Upper lobe of left lung (tissue), 4 donors: ENCODE results near the gene EIF5A2.

Experiments used
- POLR2A ChIP-seq, 4 donors: fragments of 450-650 bp; IDR thresholded peaks; one replicate each; pipeline ENCODE4 v1.5.1; 2016 to 2017; ENCODE audit warnings: antibody characterized with exemption in 4 of 4, mild to moderate bottlenecking in 2 of 4
- POLR2AphosphoS5 ChIP-seq, 2 donors: sonication (generic); formaldehyde crosslinking; IDR thresholded peaks; one replicate each; pipeline ENCODE4 v1.5.1; 2017; ENCODE audit warnings: antibody characterized with exemption in 2 of 2
- TF ChIP-seq, protein P1 (sequence below), 6 experiments: fragments of 450-650 bp in 4 of 6; fragments of 200-600 bp in 2 of 6; sonication (generic) in 2 of 6; IDR thresholded peaks; one replicate each; pipeline ENCODE4 v1.5.1; 2016 to 2019; ENCODE audit warnings: antibody characterized with exemption in 6 of 6

DNA sequence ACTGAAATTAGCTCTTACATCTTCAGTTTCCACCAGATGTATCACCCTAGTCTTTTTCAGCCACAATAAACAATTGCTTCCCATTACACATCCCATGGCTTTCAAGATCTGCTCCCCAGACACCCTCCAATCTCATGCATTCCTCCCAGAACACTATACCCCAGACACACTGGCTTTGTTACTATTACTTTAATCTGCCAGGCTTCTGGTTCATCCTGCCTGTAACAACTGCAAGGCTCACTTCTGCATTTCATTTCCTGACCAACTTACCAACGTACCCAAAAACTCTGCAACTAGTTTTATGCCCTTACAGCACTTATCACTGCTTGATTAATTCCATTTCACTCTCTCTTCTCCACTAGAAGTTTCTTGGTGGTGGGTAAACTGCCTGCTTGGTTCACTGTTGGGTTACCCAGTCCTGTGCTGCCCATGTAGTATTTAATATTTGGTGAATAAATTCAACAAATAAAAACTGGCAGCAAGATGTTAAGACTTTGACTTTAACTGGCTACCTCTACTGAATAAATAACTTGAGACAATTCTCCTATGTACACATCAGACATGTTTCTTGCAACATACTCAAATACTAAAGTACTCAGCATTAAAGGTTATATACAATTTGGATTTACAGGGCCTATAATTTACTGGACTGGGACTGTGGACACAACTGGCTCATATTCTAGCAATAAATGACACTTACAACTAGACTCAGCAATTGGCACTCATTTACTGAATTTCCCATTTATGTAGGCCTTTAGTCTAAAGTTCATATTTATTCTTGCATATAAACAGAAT lies 41.1 kb downstream of the EIF5A2 start:
- TF ChIP-seq POLR2A (IDR thresholded peaks at IDR 0.05) (no peak), POLR2AphosphoS5 (IDR thresholded peaks at IDR 0.05) (no peak)
- TF ChIP-seq, protein P1, sequence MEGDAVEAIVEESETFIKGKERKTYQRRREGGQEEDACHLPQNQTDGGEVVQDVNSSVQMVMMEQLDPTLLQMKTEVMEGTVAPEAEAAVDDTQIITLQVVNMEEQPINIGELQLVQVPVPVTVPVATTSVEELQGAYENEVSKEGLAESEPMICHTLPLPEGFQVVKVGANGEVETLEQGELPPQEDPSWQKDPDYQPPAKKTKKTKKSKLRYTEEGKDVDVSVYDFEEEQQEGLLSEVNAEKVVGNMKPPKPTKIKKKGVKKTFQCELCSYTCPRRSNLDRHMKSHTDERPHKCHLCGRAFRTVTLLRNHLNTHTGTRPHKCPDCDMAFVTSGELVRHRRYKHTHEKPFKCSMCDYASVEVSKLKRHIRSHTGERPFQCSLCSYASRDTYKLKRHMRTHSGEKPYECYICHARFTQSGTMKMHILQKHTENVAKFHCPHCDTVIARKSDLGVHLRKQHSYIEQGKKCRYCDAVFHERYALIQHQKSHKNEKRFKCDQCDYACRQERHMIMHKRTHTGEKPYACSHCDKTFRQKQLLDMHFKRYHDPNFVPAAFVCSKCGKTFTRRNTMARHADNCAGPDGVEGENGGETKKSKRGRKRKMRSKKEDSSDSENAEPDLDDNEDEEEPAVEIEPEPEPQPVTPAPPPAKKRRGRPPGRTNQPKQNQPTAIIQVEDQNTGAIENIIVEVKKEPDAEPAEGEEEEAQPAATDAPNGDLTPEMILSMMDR (IDR thresholded peaks at IDR 0.05): no peak
